ENCODE results near the gene DZIP1L.

GRCh38 chr3:138068046-138068445, 47.4 kb downstream of the DZIP1L start:
- TF ChIP-seq CTCF (conservative IDR thresholded peaks at IDR 0.05), result no peak
- no peak for TF ChIP-seq EZH2 (IDR thresholded peaks at IDR 0.05; ENCODE audit: low read depth)

All from PC-9 (cell line).